Motor neuron (in vitro differentiated cells): Measurements from ENCODE around the gene DDRGK1. TPM values are rescaled to one million over a fixed set of nuclear protein-coding genes. Genes with fewer than 3 reads are reported as not detected.
A peak's percentile ranks its signal among the peaks of the same experiment; 100 is the strongest.

Source experiments
- ATAC-seq, 8 experiments: fragments of 200-7000 bp; cut with Tn5 transposase; replicated peaks in 6 of 8; 2 replicates each; pipeline ENCODE4 v1.8.0; 2021; ENCODE audit warnings: mild to moderate bottlenecking in 8 of 8, moderate library complexity in 8 of 8
- H3K27ac ChIP-seq, 2 donors: fragments of 250-450 bp; sonication (Bioruptor Pico); 2 replicates each; pipeline ENCODE4 v1.9.0; 2021; ENCODE audit warnings: antibody characterized with exemption in 2 of 2, mild to moderate bottlenecking in 2 of 2, moderate library complexity in 1 of 2
- H3K4me1 ChIP-seq, 2 donors: fragments of 250-450 bp; sonication (Bioruptor Pico); replicated peaks in 1 of 2; 2 replicates each; pipeline ENCODE4 v1.6.1; 2021; ENCODE audit warnings: antibody characterized with exemption in 2 of 2, mild to moderate bottlenecking in 2 of 2, moderate library complexity in 1 of 2
- H3K4me3 ChIP-seq, 5 donors: fragments of 250-450 bp; sonication (Bioruptor Pico); 2 replicates each; pipeline ENCODE4 v1.9.0; 2021; ENCODE audit warnings: antibody characterized with exemption in 5 of 5, mild to moderate bottlenecking in 5 of 5, moderate library complexity in 4 of 5
- WGBS, 10 experiments: fragments of 450-650 bp; shearing (Covaris generic); methylation state at CpG; one replicate each; pipeline ENCODE4 v1.0.0; 2022; 5-methylcytosine and 5-hydroxymethylcytosine counted together
- in situ Hi-C, 9 experiments: fragments of 400-800 bp; cut with MboI; loops; one replicate each; pipeline ENCODE4 v1.15.0; 2021; ENCODE audit warnings: low sequenced_read_pairs in 9 of 9, low pct_unique_long_range_greater_than_20kb in 2 of 9; ENCODE audit not compliant: unreplicated experiment in 9 of 9
- total RNA-seq, 8 experiments: library from RNA; unstranded; fragments of 300-600 nt; gene quantifications; 2 replicates each; pipeline versions ENCODE4 v1.2.3 to v1.2.4, GENCODE V29; 2022

Gene DDRGK1
- total RNA-seq: 10 to 100 TPM; 44.9 to 71.8 (median 53.6) TPM

GRCh38 chr20:3204124-3204794 lies at the start of gene DDRGK1:
TSS of gene DDRGK1 (minus strand) at chr20:3204682. CDS start at chr20:3204627, 55 bp downstream.
- peak within 1 kb of the TSS; percentile 90 to 94 for H3K27ac ChIP-seq
- peak within 1 kb of the TSS; percentile 60 to 89 (median 77) for H3K4me3 ChIP-seq
- in situ Hi-C loops: loop anchor here in 1 of 9 experiments (25.0 kb wide), 1 partner anchor 108 kb away; no protein-coding TSS in a partner anchor
- ATAC-seq: peak; percentile 67 to 92 (median 88)
- WGBS, 10 experiments: 0 to 1% (median 0%) methylated on average over 1 to 15 of the region's 48 CpGs; no CpG with 5 or more reads in 5 of the 10 experiments
- H3K4me1 ChIP-seq: peaks cover 9 to 12% of the 10 kb centered on the region in 2 donors

DNA sequence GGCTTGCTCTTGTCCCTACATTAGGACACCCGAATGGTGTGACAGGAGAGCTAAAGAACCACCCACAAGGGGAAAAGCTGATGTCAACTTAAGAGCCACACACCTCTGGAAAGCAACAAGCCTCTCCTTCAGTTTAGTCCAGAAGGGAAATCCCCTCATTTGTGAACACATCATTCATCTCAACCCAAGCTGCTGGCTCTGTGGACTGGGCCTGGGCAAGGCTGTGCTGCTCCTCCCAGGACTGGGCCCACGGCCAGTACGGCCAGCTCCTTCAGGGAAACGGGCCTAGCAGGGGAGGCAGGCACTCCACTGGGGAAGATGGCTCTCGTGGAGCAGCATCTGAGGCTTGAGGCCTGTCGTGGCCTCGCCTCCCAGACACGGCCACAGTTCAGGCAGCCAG lies 47.3 kb upstream of the DDRGK1 start:
- Histone ChIP-seq H3K4me1 (peaks cover 4% of the 10 kb centered on the region in 2 donors), H3K4me3 (no peak overlapping the region), H3K27ac (no peak overlapping the region)
- in situ Hi-C loops: no loop called here
- ATAC-seq: peak in 2 of 8 experiments; percentile 73 to 84
- 100% methylated on average over 1 of the region's 8 CpGs; no CpG with 5 or more reads in 9 of the 10 experiments for WGBS, 10 experiments

GRCh38 chr20:3250091-3250504 lies 45.6 kb upstream of the DDRGK1 start:
- Histone ChIP-seq H3K27ac (no peak overlapping the region), H3K4me1 (peaks cover 4% of the 10 kb centered on the region in 2 donors), H3K4me3 (no peak overlapping the region)
- WGBS, 10 experiments: 21 to 100% (median 44%) methylated on average over 2 to 8 of the region's 10 CpGs; no CpG with 5 or more reads in 4 of the 10 experiments
- in situ Hi-C loops: no loop called here
- peak in 2 of 8 experiments; percentile 26 to 30 for ATAC-seq

DNA sequence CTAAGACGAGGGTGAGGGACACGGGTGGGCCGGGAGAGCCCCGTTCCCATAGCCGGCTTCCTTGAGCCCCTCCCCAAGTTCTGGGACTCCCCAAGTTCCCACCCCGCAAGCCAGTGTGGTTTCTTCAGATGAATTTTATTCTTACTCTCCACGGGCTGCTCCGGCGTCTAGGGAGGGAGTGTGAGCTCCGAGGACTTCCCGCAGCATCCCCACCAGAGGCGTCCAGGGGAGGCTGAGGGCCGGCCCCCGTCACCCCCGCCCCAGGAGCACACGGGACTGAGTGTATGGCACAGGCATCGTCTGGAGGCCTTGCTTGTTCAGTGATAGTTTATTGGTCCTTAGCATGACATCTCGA lies 44.5 kb upstream of the DDRGK1 start:
- 0 to 100% (median 20%) methylated on average over 1 to 5 of the region's 18 CpGs; no CpG with 5 or more reads in 3 of the 10 experiments for WGBS, 10 experiments
- ATAC-seq: peak in 7 of 8 experiments; percentile 12 to 50 (median 34)
- in situ Hi-C loops: no loop called here
- Histone ChIP-seq H3K4me3 (no peak overlapping the region), H3K4me1 (peaks cover 4% of the 10 kb centered on the region in 2 donors), H3K27ac (no peak overlapping the region)

- peak; percentile 70 to 85 (median 75) for ATAC-seq
- in situ Hi-C loops: no loop called here
- 0 to 62% (median 10%) methylated on average over 1 to 23 of the region's 53 CpGs; no CpG with 5 or more reads in 3 of the 10 experiments for WGBS, 10 experiments
- peaks cover 4% of the 10 kb centered on the region in 2 donors for H3K4me1 ChIP-seq
- no peak overlapping the region for H3K27ac ChIP-seq
- H3K4me3 ChIP-seq: no peak overlapping the region
Observed at GRCh38 chr20:3248167-3248992, 43.9 kb upstream of the DDRGK1 start.

- ATAC-seq: no peak
- WGBS, 10 experiments: 0 to 100% (median 40%) methylated on average over 1 to 2 of the region's 4 CpGs; no CpG with 5 or more reads in 3 of the 10 experiments
- no peak overlapping the region for H3K4me3 ChIP-seq
- in situ Hi-C loops: no loop called here
- no peak overlapping the region for H3K27ac ChIP-seq
- peaks cover 4% of the 10 kb centered on the region in 2 donors for H3K4me1 ChIP-seq
Observed at GRCh38 chr20:3247638-3248037, 43.2 kb upstream of the DDRGK1 start.

GRCh38 chr20:3246682-3247081 lies 42.2 kb upstream of the DDRGK1 start:
- WGBS, 10 experiments: 83 to 100% methylated on average over 1 of the region's 1 CpG; no CpG with 5 or more reads in 8 of the 10 experiments
- no peak for ATAC-seq
- Histone ChIP-seq H3K4me3 (no peak overlapping the region), H3K4me1 (peaks cover 4% of the 10 kb centered on the region in 2 donors), H3K27ac (no peak overlapping the region)
- in situ Hi-C loops: no loop called here

GRCh38 chr20:3245711-3246110 lies 41.2 kb upstream of the DDRGK1 start:
- WGBS, 10 experiments: 17 to 61% (median 43%) methylated on average over 1 to 3 of the region's 4 CpGs
- Histone ChIP-seq H3K4me1 (peaks cover 4% of the 10 kb centered on the region in 2 donors), H3K4me3 (no peak overlapping the region), H3K27ac (no peak overlapping the region)
- in situ Hi-C loops: no loop called here
- ATAC-seq: no peak

DNA sequence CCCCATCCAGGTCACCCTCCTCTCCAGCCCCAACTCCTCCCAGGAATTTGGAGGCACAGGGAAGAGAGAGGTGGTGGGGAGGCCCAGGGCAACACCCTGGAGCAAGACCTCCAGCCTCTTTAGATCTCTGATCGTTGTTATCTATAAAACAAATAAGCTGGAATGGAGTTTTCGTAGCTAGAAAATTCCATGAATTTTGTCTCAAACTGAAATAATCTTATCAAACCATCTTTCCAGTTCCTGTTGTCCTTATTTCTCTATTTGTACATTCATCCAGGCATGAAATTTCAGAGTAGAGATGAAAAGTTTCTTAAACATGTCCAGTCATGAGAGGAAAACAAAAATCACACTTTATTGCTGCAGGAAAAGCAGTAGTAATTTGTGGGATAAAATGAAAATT lies 40.7 kb upstream of the DDRGK1 start:
- H3K27ac ChIP-seq: no peak overlapping the region
- WGBS, 10 experiments: 45 to 100% (median 75%) methylated on average over 1 to 2 of the region's 2 CpGs; no CpG with 5 or more reads in 2 of the 10 experiments
- in situ Hi-C loops: no loop called here

GRCh38 chr20:3244613-3245012 lies 40.1 kb upstream of the DDRGK1 start:
- ATAC-seq: no peak
- Histone ChIP-seq H3K4me1 (peaks cover 4% of the 10 kb centered on the region in 2 donors), H3K4me3 (no peak overlapping the region), H3K27ac (no peak overlapping the region)
- no CpG with 5 or more reads among the region's 1 CpG for whole genome bisulfite sequencing, 10 experiments
- in situ Hi-C loops: no loop called here

More for the DNA sequence above, 40.7 kb upstream of the DDRGK1 start:
- ATAC-seq: no peak
- H3K4me3 ChIP-seq: no peak overlapping the region
- H3K4me1 ChIP-seq: peaks cover 4% of the 10 kb centered on the region in 2 donors

DNA sequence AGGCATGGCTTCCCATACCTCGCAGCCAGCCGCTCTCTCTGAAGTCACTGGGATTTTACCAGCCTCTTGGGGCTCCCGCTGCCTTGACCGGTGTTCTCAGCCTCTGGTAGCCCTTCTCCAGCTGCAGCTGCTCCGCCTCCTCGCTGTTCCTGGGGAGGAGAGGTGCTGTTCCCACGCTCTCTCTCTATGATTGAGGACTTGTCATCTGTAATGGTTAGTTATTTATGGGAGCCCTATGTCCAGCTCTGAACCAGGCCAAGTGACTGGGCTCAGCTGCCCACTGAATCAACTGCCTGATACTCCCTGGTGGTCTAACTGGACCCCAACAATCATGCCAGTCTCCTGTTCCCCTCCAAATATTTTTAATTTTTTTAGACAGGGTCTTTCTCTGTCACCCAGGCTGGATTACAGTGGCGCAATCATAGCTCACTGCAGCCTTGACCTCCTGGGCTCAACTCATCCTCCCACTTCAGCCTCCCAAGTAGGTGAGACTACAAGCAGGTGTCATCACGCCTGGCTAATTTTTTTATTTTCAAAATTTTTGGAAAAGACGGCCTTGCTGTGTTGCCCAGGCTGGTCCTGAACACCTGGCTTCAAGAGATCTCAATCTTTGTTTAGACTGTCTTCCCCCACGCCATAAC lies 39.4 kb upstream of the DDRGK1 start:
- no peak overlapping the region for H3K27ac ChIP-seq
- in situ Hi-C loops: no loop called here
- WGBS, 10 experiments: 40 to 83% (median 63%) methylated on average over 1 to 10 of the region's 11 CpGs; no CpG with 5 or more reads in 2 of the 10 experiments
- no peak overlapping the region for H3K4me3 ChIP-seq
- peaks cover under 1 to 4% of the 10 kb centered on the region in 2 donors for H3K4me1 ChIP-seq
- no peak for ATAC-seq

GRCh38 chr20:3242172-3242692 lies 37.8 kb upstream of the DDRGK1 start:
- in situ Hi-C loops: no loop called here
- Histone ChIP-seq H3K4me1 (peaks cover 0 to 2% of the 10 kb centered on the region in 2 donors), H3K4me3 (no peak overlapping the region), H3K27ac (no peak overlapping the region)
- ATAC-seq: no peak
- 30 to 92% (median 63%) methylated on average over 2 to 6 of the region's 6 CpGs; no CpG with 5 or more reads in 1 of the 10 experiments for WGBS, 10 experiments
